Endometrial microvascular endothelial cells (primary cell): ENCODE data around the gene CNTRL. TPM values are rescaled to one million over a fixed set of nuclear protein-coding genes. Genes with fewer than 3 reads are reported as not detected.
"Not testable (repeated sequence)": the region's sequence is repeated elsewhere in the genome, so short reads cannot be mapped to it uniquely, and the experiment has no call there.

Experiments
- in situ Hi-C: cut with HindIII; loops from 2 replicates; pipeline ENCODE4 v1.10.0; 2017; ENCODE audit warnings: low sequenced_read_pairs, low pct_unique_long_range_greater_than_20kb; ENCODE audit errors: inconsistent ontology term
- total RNA-seq: library from RNA; depleted of rRNA; stranded (reverse); fragments of >200 nt; gene quantifications from one replicate; pipeline ENCODE4 v1.2.3, GENCODE V29; 2015; ENCODE audit errors: inconsistent ontology term

Gene CNTRL
- total RNA-seq = 3.4 TPM

GRCh38 chr9:121074370-121075250, at the start of gene CNTRL:
Gene CNTRL (plus strand): TSS chr9:121074955. CDS start chr9:121088327, 13,372 bp downstream.
- in situ Hi-C loops = no loop called here

- in situ Hi-C loops = no loop called here
Measured at GRCh38 chr9:121026260-121026691, 48.5 kb upstream of the CNTRL start.

- in situ Hi-C loops = no loop called here
Measured at GRCh38 chr9:121026768-121027167, 48.0 kb upstream of the CNTRL start.

- in situ Hi-C loops = not testable (repeated sequence)
Measured at GRCh38 chr9:121028285-121028684, 46.5 kb upstream of the CNTRL start.

GRCh38 chr9:121029469-121029868, 45.3 kb upstream of the CNTRL start:
- in situ Hi-C loops = no loop called here

GRCh38 chr9:121034529-121034928, 40.2 kb upstream of the CNTRL start:
- in situ Hi-C loops = no loop called here

GRCh38 chr9:121035717-121036116, 39.0 kb upstream of the CNTRL start:
- in situ Hi-C loops = not testable (repeated sequence)

- in situ Hi-C loops = no loop called here
Measured at GRCh38 chr9:121038362-121038761, 36.4 kb upstream of the CNTRL start.

- in situ Hi-C loops = no loop called here
Measured at GRCh38 chr9:121038804-121039203, 36.0 kb upstream of the CNTRL start.

- in situ Hi-C loops = no loop called here
Measured at GRCh38 chr9:121048175-121048574, 26.6 kb upstream of the CNTRL start.

- in situ Hi-C loops = no loop called here
Measured at GRCh38 chr9:121048618-121049017, 26.1 kb upstream of the CNTRL start.

- in situ Hi-C loops = no loop called here
Measured at GRCh38 chr9:121050128-121050988, 24.4 kb upstream of the CNTRL start, which contains the start of gene C5. Gene C5 (minus strand): TSS chr9:121050275. CDS start chr9:121050246, 29 bp downstream.

GRCh38 chr9:121053544-121053943, 21.2 kb upstream of the CNTRL start:
- in situ Hi-C loops = no loop called here

- in situ Hi-C loops = no loop called here
Measured at GRCh38 chr9:121055642-121056143, 19.1 kb upstream of the CNTRL start.

GRCh38 chr9:121057821-121058220, 16.9 kb upstream of the CNTRL start:
- in situ Hi-C loops = no loop called here

GRCh38 chr9:121059513-121059912, 15.2 kb upstream of the CNTRL start:
- in situ Hi-C loops = no loop called here

- in situ Hi-C loops = no loop called here
Measured at GRCh38 chr9:121059998-121060636, 14.6 kb upstream of the CNTRL start.

- in situ Hi-C loops = no loop called here
Measured at GRCh38 chr9:121066850-121067249, 7.9 kb upstream of the CNTRL start.

GRCh38 chr9:121067640-121068039, 7.1 kb upstream of the CNTRL start:
- in situ Hi-C loops = no loop called here
